GM19239 (cell line): ENCODE measurements around the gene ATP9B.

Source experiments
- DNase-seq: peaks from one replicate; pipeline ENCODE4 v3.0.0; 2011; ENCODE audit warnings: low spot score; ENCODE audit not compliant: insufficient read length
- FAIRE-seq: peaks from 2 replicates; lab custom pipeline; 2011; peaks lifted over from hg19 to GRCh38; lab: Jason Lieb, UNC

Gene ATP9B

DNA sequence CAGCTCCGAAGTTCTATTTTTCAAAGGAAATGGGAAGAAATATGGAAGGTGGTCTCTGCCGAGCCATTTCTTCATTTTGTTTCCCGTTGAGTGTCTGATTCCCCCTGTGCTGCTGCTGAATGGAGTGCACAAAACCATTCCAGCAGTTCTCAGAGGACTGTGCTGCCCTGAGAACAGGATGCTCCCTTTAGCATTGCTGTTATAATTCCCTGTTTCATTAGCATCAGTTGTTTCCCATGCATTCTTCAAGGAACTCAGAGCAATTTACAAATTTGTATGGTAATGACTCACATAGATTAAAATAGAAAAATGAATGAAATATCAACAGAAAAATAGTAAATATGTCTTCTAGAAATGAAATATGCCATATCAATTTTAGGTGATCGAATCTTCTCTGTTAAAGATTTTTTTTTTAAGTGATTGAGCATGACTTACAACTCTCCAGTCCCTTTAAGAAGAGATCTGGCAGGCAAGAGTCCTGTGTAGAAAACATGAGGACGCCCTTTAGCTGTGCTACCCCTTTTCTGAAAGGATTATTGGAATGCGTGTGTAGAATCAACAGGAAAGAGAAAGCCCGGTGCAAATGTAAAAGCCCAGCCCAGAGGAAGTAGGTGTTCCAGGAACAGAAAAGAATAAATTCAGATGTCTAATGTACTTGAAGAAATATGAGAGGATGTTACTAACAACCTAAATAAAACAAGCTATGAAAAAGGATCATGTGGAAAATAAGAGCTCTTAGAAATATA lies 118.5 kb downstream of the ATP9B start:
- no peak for FAIRE-seq
- no peak for DNase-seq

DNA sequence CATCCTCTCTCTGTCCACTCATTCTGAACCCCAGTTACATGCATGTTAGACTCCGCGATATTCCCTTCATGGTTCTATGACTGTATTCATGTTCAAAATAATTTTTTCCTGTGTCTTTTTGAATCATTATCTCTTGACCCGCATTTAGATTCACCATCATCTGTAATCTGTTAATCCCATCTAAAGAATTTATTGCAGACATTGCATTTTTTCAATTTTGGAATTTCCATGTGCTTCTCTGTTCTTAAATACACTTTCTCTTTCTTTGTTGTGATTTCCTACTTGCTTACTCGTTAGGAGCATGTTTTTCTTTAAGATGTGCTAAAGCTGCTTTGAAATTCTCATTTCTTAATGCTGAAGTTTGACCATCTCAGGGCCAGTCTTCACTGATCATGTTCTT lies 122.2 kb downstream of the ATP9B start:
- FAIRE-seq = no peak
- DNase-seq = no peak

DNA sequence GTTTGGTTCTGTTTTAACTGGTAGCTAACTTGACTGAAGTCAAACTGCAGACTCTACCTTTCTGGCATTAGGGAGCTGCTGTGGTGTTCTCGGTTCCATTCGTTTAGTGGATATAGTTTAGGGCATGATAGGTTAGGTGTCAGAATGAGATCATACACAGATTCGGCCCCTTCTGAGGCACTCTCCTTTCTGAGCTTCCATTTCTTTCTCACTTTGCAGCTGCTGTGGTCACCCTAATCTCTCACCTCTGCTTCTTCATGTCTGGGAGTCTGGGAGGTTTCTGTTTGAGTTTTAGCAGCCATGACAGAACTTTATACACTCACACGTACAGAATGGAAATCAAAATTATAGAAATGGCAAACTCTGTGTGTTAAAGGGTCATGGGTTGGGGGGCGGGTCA lies 122.8 kb downstream of the ATP9B start:
- DNase-seq = no peak
- FAIRE-seq = no peak

DNA sequence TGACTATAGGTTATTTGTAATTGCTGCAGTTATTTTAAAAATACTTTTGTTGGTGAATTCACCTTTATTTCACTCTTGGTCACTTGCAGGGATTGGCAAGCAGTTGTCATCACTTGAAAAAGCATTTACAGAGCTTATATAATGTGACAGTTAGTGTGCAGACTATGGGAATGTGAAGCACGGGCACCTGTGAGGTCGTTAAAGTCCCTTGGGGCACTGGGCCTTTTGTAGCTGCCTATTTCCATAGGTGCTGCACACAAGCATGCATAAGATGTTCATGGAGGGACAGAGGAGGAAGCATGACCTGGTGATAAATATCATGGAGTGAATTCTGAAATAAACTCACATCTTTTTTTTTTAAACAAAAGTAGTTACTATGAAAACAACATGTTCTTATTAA lies 124.6 kb downstream of the ATP9B start:
- DNase-seq = no peak
- FAIRE-seq = no peak

DNA sequence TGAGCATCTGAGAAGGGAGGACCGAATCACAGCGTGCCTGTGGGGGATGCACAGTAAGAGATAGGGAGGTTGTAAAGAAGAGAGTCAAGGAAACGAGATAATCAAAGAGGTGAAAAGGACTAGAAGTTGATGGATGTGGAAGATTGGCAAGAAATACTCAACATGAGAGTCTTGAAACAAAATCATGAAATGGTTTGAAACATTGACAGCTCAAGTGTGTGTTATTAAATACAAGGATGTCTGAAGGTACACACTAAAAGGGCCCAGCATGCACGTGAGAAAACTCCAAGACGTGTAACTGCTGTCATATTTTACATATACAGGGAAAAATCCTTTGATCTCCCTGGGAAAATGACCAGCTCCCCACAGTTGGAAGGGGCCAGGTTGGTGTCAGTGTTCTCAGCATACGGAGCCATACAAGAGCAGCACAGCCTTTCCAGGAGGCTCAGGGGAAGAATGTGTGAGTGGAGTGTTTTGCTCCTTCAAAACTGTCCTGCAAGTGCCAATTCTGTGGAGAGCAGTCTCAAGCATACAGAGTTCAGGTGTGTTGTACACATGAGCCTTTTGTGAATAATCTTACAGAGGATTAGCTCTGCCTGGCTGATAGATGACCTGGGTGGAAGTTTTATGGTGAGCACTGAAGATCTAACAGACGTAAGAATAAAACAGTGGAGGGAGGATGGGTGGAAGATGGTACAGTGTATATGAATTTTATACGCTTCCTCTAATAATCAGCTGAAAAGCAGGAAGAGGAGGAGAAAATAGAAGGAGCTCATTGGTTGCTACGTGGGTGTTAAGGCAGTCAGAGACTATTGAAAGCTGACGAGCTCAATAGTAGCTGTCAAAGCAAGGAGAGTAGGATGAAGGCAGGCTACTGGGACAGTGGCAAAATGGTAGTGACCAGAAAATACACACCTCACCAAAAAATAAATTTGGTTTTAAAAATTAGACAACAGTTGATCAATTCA lies 126.8 kb downstream of the ATP9B start:
- no peak for FAIRE-seq
- no peak for DNase-seq

GRCh38 chr18:79197531-79197930 lies 128.3 kb downstream of the ATP9B start:
- FAIRE-seq (no peak), DNase-seq (no peak)

DNA sequence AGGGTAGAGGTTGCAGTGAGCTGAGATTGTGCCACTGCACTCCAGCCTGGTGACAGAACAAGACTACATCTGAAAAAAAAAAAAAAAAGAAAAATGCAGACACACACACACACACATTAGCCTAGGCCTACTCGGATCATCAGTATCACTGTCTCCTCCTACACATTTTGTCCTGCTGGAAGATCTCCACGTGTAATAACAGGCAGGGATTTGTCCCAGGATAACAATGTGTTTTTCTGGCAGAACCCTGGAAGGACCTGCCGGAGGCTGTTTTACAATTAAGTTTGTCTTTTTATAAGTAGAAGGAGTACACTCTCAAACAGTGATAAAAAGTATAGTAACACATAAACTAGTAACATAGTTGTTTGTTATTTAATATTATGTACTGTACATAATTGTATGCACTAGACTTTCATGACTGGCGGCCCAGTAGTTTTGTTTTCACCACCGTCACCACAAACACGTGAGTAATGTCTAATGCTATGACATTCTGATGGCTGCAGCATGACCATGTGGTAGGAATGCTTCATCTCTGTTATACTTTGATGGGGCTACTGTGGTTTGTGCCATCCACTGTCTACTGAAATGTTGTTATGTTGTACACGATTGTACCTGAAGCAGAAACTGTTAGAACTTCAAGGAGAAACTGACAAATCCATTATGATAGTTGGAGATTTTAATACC lies 130.6 kb downstream of the ATP9B start:
- FAIRE-seq = no peak
- DNase-seq = no peak

- no peak for DNase-seq
- peak; percentile 93 for FAIRE-seq
Observed at GRCh38 chr18:79200546-79201268, 131.5 kb downstream of the ATP9B start.

- no peak for FAIRE-seq
- DNase-seq = no peak
Observed at GRCh38 chr18:79203017-79203605, 133.9 kb downstream of the ATP9B start.

- FAIRE-seq (no peak), DNase-seq (no peak)
Observed at GRCh38 chr18:79204889-79205807, 136.0 kb downstream of the ATP9B start.

DNA sequence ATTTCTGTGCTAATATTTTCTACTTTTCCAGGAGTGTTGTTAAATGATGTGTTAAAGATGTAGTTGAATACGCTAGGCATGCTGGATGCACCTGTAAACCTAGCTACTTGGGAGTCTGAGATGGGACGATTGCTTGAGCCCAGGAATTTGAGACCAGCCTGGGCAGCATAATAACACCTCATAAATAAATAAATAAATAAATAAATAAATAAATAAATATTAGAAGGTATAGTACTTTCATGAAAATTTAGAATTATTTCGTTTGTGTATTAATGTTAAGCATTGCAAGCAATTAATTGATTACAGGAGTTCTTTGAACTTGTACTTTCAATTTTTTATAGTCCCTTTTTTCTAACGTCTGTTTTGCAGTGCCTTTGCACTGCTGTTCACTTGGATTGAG lies 137.2 kb downstream of the ATP9B start:
- FAIRE-seq (no peak), DNase-seq (no peak)

GRCh38 chr18:79208906-79209305 lies 139.7 kb downstream of the ATP9B start:
- FAIRE-seq (no peak), DNase-seq (no peak)

- no peak for FAIRE-seq
- DNase-seq = no peak
Observed at GRCh38 chr18:79210002-79210910, 141.1 kb downstream of the ATP9B start.

- FAIRE-seq (no peak), DNase-seq (no peak)
Observed at GRCh38 chr18:79211844-79212243, 142.7 kb downstream of the ATP9B start.

DNA sequence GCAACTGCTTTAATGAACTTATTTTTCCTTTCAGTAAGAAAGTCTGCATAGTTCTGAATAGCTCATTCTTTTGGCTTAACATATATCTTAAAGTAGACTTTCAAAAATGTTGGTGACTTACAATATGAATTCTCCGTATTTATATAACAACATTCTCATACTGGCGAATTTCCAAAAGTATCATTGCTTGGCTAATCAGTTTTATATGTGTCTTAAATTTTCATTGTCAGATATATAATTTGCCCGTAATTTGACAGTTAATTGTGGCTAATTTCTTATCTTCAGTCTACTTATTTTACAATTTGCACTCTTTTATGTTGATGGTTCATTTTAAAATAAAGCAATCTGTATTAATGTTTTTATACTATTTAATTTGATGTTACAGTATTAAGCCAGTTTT lies 144.9 kb downstream of the ATP9B start:
- DNase-seq (no peak), FAIRE-seq (peak; percentile 11)

- no peak for FAIRE-seq
- DNase-seq = no peak
Observed at GRCh38 chr18:79216176-79216575, 147.0 kb downstream of the ATP9B start.

DNA sequence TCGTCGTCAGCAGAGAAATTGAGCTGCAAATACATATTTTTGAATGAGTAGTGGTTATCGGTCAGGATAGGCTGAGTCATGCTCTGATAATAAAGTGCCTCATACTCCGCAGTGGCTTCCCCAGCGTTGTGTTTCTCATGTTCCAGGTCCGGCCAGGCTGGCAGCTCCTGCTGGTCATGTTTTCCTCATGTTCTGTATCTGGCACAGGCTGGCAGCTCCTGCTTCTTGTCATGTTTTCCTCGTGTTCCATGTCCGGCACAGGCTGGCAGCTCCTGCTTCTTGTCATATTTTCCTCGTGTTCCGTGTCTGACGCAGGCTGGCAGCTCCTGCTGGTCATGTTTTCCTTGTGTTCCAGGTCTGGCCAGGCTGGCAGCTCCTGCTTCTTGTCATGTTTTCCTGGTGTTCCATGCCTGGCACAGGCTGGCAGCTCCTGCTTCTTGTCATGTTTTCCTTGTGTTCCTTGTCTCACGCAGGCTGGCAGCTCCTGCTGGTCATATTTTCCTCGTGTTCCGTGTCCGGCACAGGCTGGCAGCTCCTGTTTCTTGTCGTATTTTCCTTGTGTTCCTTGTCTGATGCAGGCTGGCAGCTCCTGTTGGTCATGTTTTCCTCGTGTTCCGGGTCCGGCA lies 148.9 kb downstream of the ATP9B start:
- no peak for FAIRE-seq
- DNase-seq = no peak
